Measurements from ENCODE around the gene PZP. TPM values are rescaled to one million over a fixed set of nuclear protein-coding genes. Genes with fewer than 3 reads are reported as not detected.

The PZP gene
- total RNA-seq, 4 donors from 2014 or later, result 0.07 to 0.46 TPM; not detected in 2

- DNase-seq (no peak), ATAC-seq (no peak)
- in situ Hi-C loops (cut with MboI; ENCODE audit: low sequenced_read_pairs in 4 of 4), result no loop called here
- Histone ChIP-seq H3K36me3 (no peaks in the 10 kb centered on the region), H3K4me1 (peaks cover 24 to 38% of the 10 kb centered on the region in 2 donors), H3K27me3 (no peaks in the 10 kb centered on the region), H3K27ac (peak overlapping the region in 2 of 4 donors; percentile 14 to 66), H3K9me3 (no peaks in the 10 kb centered on the region), H3K4me3 (no peak overlapping the region)
- intact Hi-C loops (cut with DNase I; ENCODE audit: low total_unique reads), result no loop called here
- no peak for TF ChIP-seq POLR2A (IDR thresholded peaks at IDR 0.05)
- TF ChIP-seq CTCF (IDR thresholded peaks at IDR 0.05 in 4 of 5, conservative IDR thresholded peaks at IDR 0.05 in 1 of 5), result no peak
Observed at GRCh38 chr12:9120487-9121184, 87.6 kb downstream of the PZP start.

DNA sequence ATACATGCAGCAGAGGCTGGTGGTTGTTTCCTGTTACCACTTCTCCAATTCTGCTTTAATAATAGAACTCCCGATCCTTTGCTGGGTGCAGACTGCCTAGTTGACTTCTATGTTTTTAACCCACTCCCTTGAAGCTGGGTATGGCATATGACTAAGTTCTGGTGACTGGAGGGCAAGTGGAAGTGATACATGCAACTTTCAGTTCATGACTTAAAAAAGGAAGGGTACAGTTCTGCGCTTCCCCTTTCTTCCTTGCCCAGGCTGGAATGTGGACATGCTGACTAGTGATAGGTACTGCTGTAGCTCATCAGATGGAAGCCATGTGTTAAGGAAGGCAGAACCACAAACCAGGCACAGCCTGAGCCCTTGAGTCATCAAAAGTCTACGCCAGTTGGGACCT is 90.0 kb downstream of the PZP start:
- H3K27me3 ChIP-seq, result no peaks in the 10 kb centered on the region
- in situ Hi-C loops (cut with MboI; ENCODE audit: low sequenced_read_pairs in 4 of 4) (no loop called here), intact Hi-C loops (cut with DNase I; ENCODE audit: low total_unique reads) (loop anchor here (5.0 to 10.0 kb wide), 2 partner anchors 49 to 127 kb away; no protein-coding TSS in a partner anchor)
- peaks cover 26 to 42% of the 10 kb centered on the region in 2 donors for H3K4me1 ChIP-seq
- no peaks in the 10 kb centered on the region for H3K9me3 ChIP-seq
- ATAC-seq (peak in 1 of 2 donors; percentile 28), DNase-seq (peak; percentile 18 to 31)
- H3K36me3 ChIP-seq, result no peaks in the 10 kb centered on the region
- H3K27ac ChIP-seq, result peak overlapping the region; percentile 64 to 69 (median 66)
- TF ChIP-seq CTCF (IDR thresholded peaks at IDR 0.05 in 4 of 5, conservative IDR thresholded peaks at IDR 0.05 in 1 of 5) (no peak), POLR2A (IDR thresholded peaks at IDR 0.05) (no peak)
- H3K4me3 ChIP-seq, result no peak overlapping the region

GRCh38 chr12:9115731-9116559 is 92.2 kb downstream of the PZP start, which contains the start of gene A2M:
TSS of gene A2M (minus strand) at chr12:9115919. CDS start at chr12:9115849, 70 bp downstream.
- TF ChIP-seq CTCF (IDR thresholded peaks at IDR 0.05 in 4 of 5, conservative IDR thresholded peaks at IDR 0.05 in 1 of 5) (no peak), POLR2A (IDR thresholded peaks at IDR 0.05) (peak; percentile 37 to 47)
- no peak for DNase-seq
- peaks cover 0 to 11% of the 10 kb centered on the region in 2 donors for H3K36me3 ChIP-seq
- in situ Hi-C loops (cut with MboI; ENCODE audit: low sequenced_read_pairs in 4 of 4) (no loop called here), intact Hi-C loops (cut with DNase I; ENCODE audit: low total_unique reads) (loop anchor here (5.0 to 10.0 kb wide), 2 partner anchors 51 to 129 kb away; no protein-coding TSS in a partner anchor)
- H3K4me3 ChIP-seq, result peak within 1 kb of the TSS; percentile 46 to 56 (median 53)
- peaks cover 26 to 42% of the 10 kb centered on the region in 2 donors for H3K4me1 ChIP-seq
- H3K9me3 ChIP-seq, result no peaks in the 10 kb centered on the region
- ATAC-seq, result peak; percentile 67 to 84
- H3K27me3 ChIP-seq, result no peaks in the 10 kb centered on the region
- peak within 1 kb of the TSS; percentile 64 to 69 (median 66) for H3K27ac ChIP-seq

DNA sequence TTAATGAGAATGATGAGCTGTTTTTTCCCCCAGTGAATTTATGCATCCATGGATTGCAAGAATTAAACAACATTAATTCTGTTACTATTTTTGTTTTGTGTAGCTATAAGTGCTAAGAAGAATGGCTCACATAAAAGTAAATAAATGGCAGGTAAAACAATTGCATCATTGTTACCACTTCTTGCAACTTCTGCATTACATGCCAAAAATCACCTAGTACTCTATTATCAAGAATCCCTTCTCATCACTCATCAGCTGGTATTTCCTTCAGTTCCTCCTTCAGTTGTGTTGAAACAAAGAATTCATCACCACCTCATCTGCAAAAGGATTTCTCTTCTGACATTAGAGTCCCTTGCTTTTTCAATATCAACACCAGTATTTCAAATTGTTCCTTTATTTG is 93.2 kb downstream of the PZP start:
- Histone ChIP-seq H3K4me1 (peaks cover 26 to 41% of the 10 kb centered on the region in 2 donors), H3K9me3 (no peaks in the 10 kb centered on the region), H3K36me3 (peaks cover 2 to 19% of the 10 kb centered on the region in 2 donors), H3K4me3 (peak overlapping the region; percentile 46 to 56 (median 53)), H3K27ac (peak overlapping the region; percentile 64 to 69 (median 66)), H3K27me3 (no peaks in the 10 kb centered on the region)
- ATAC-seq (no peak), DNase-seq (no peak)
- in situ Hi-C loops (cut with MboI; ENCODE audit: low sequenced_read_pairs in 4 of 4), result no loop called here
- intact Hi-C loops (cut with DNase I; ENCODE audit: low total_unique reads), result loop anchor here (5.0 to 10.0 kb wide), 2 partner anchors 52 to 130 kb away; no protein-coding TSS in a partner anchor
- TF ChIP-seq CTCF (IDR thresholded peaks at IDR 0.05 in 4 of 5, conservative IDR thresholded peaks at IDR 0.05 in 1 of 5) (no peak), POLR2A (IDR thresholded peaks at IDR 0.05) (no peak)

Data from gastrocnemius medialis (tissue), 4 donors.